Measurements from ENCODE around the gene AKAP13. TPM values are rescaled to one million over a fixed set of nuclear protein-coding genes. Genes with fewer than 3 reads are reported as not detected.

AKAP13 gene
- total RNA-seq, 1 experiment from 2014 or later = 47.3 TPM

DNA sequence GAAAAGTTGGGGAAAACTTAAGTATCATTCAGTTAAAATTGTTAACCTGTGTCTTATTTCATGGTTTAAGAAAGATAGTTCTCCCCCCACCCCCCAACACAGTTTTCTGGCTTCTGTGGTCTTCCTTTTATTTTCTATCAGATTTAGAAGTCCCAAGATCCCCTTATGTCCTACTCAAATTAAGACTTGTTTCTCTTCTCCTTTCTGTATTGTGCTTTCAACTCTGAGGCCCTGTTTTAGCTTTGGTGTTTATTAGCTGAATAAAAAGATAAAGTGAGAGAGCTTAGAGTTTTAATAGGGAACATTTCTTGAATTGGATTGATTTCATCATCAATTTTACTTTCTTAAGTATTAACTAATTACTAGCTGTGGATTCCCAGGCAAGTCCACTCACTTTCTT, 62.6 kb downstream of the AKAP13 start:
- no peak overlapping the region for H2BK5ac ChIP-seq (ENCODE audit: insufficient read length, low read length)
- H2AK5ac ChIP-seq (ENCODE audit: insufficient read length, low read length) = no peak overlapping the region
- H3K9ac ChIP-seq (ENCODE audit: extremely low read depth, insufficient read length, low read length) = no peak overlapping the region
- DNase-seq = no peak
- H4K8ac ChIP-seq (replicated peaks; ENCODE audit: insufficient read length, low read depth, low read length) = no peak overlapping the region
- H3K4me1 ChIP-seq (ENCODE audit: insufficient read depth, low read length) = no peaks in the 10 kb centered on the region; the same call in 1 of the 2 replicates
- peaks cover 6% of the 10 kb centered on the region; the same call in 1 of the 2 replicates for H3K79me2 ChIP-seq (ENCODE audit: insufficient read depth, low read length)
- peak overlapping the region in 1 of 3 experiments; percentile 66; a peak in 2 of 7 replicates for H3K27ac Mint-ChIP-seq
- H2BK120ac ChIP-seq (ENCODE audit: low read depth, low read length, poor library complexity, severe bottlenecking) = no peak overlapping the region
- no peak overlapping the region for H3K4me3 Mint-ChIP-seq
- H4K91ac ChIP-seq (ENCODE audit: insufficient read length, low read depth, low read length) = no peak overlapping the region
- H4K20me1 ChIP-seq (ENCODE audit: control insufficient read depth, insufficient read depth, insufficient read length) = no peaks in the 10 kb centered on the region
- H2BK20ac ChIP-seq (ENCODE audit: low read depth, low read length, poor library complexity, severe bottlenecking) = no peak overlapping the region
- H3K4me1 Mint-ChIP-seq = peaks cover 20 to 27% of the 10 kb centered on the region in 2 experiments
- no peak overlapping the region for H2BK15ac ChIP-seq (ENCODE audit: low read depth, low read length)
- H3K9me3 ChIP-seq (ENCODE audit: control insufficient read depth, low read depth, low read length) = no peaks in the 10 kb centered on the region
- no peak overlapping the region for H3K56ac ChIP-seq (ENCODE audit: insufficient read length, low read depth, low read length)
- no peaks in the 10 kb centered on the region for H3K27me3 Mint-ChIP-seq (ENCODE audit: low read depth)
- no peaks in the 10 kb centered on the region for H3K27me3 ChIP-seq (ENCODE audit: insufficient read depth, low read length)
- H3K14ac ChIP-seq (ENCODE audit: insufficient read depth, low read length) = no peak overlapping the region
- peaks cover 4 to 9% of the 10 kb centered on the region in 2 experiments; a peak in 3 of 5 replicates for H3K9me3 Mint-ChIP-seq
- TF ChIP-seq, protein P1, sequence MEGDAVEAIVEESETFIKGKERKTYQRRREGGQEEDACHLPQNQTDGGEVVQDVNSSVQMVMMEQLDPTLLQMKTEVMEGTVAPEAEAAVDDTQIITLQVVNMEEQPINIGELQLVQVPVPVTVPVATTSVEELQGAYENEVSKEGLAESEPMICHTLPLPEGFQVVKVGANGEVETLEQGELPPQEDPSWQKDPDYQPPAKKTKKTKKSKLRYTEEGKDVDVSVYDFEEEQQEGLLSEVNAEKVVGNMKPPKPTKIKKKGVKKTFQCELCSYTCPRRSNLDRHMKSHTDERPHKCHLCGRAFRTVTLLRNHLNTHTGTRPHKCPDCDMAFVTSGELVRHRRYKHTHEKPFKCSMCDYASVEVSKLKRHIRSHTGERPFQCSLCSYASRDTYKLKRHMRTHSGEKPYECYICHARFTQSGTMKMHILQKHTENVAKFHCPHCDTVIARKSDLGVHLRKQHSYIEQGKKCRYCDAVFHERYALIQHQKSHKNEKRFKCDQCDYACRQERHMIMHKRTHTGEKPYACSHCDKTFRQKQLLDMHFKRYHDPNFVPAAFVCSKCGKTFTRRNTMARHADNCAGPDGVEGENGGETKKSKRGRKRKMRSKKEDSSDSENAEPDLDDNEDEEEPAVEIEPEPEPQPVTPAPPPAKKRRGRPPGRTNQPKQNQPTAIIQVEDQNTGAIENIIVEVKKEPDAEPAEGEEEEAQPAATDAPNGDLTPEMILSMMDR (conservative IDR thresholded peaks at IDR 0.05) = no peak
- H3K27ac ChIP-seq (ENCODE audit: insufficient read length, low read depth, low read length) = no peak overlapping the region
- H3T11ph ChIP-seq (ENCODE audit: low read length) = no peak overlapping the region
- no peaks in the 10 kb centered on the region for H3K79me1 ChIP-seq (ENCODE audit: insufficient read depth, low read depth, low read length, poor library complexity, severe bottlenecking)
- H2BK12ac ChIP-seq (ENCODE audit: insufficient read length, low read depth, low read length) = no peak overlapping the region
- H3K4ac ChIP-seq (ENCODE audit: low read depth, low read length) = no peak overlapping the region
- H3K23me2 ChIP-seq (ENCODE audit: insufficient read length, low read depth, low read length, poor library complexity, severe bottlenecking) = no peaks in the 10 kb centered on the region
- no peak overlapping the region for H4K5ac ChIP-seq (ENCODE audit: insufficient read length, low read depth, low read length)
- H2AFZ ChIP-seq (ENCODE audit: low read length) = no peak overlapping the region
- no peak overlapping the region for H3K18ac ChIP-seq (ENCODE audit: insufficient read length, low read depth, low read length)
- no peak overlapping the region for H3K23ac ChIP-seq (ENCODE audit: insufficient read length, low read depth, low read length)
- H3K4me2 ChIP-seq (ENCODE audit: insufficient read depth, insufficient read length, low read length) = no peak overlapping the region
- H3K36me3 Mint-ChIP-seq (ENCODE audit: insufficient read depth in 1 of 3, low read depth in 3 of 3) = peaks cover 2 to 6% (median 5%) of the 10 kb centered on the region in 3 experiments; a peak in 5 of 7 replicates
